HG02973 (cell line): ENCODE data around the gene GABRA4.
A peak's percentile ranks its signal among the peaks of the same experiment; 100 is the strongest.

Source experiments
- ATAC-seq: cut with Tn5 transposase; IDR thresholded peaks from one replicate; pipeline ENCODE4 v1.9.1; 2021; ENCODE audit warnings: moderate library complexity; ENCODE audit not compliant: unreplicated experiment

Gene GABRA4

DNA sequence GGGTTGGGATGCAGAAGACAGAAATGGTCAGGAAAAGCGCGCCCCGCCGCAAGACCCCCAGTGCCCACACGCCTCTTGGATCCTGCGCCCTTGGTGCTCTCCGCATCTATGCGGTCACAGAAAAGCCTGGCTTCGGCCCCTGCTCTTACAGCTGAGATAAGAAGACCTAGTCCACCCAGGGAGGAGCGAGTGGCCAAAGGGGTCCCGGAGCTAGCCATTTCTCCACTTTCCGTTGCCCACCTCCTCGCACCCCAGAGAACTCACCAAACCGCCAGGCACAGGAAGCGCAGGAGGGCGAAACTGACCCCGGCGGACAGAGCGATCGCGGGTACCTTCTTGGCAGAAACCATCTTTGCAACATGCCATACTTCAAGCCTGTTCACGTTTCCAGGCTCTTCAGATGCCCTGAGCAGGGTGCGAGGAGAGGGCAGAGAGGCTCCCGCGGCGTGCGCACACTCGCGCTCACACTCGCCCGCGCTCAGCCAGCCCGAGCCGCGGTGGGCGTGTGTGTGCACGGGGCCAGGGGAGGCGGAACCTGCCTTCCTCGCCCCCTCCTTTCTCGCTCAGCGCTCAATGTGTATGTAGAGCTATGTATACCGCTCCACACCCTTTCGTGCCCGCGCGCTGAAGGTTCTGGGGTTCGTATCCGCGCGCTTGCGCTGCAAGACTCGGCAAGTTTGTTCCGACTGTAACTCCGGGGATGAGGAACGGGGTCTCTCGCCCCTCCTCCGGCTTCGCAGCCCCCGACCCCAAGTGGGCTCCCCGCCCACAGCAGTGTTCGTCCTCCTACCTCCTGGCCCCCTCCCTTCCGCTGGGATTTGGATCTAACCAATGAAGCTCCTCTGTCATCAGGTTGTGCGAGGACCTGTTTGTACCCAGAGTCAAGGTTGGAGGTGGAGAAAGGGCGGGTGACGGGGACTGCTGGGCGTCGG, at the start of gene GABRA4:
TSS of gene GABRA4 (minus strand) at position 507 of the 932 bp plus-strand sequence. CDS start at position 350, 157 bp downstream.
- ATAC-seq: no peak

DNA sequence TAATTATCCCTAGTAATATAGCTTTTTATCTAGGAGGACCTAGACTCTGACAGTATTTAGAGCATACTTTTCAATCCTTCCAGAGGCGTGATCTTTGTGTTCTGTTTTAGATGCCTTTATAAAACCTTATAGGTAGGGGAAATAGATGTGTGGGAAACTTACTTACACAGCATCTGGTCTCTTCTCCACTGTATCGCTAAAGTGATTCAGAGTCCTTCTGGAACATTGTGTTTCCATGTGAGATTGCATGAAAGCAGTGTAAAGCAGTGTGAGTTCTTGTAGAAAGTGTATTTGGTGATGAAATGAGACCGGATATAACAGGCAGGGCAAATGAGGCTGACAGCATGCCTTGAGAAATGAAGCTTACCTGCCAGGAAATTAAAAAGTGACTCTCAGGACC, 47.4 kb upstream of the GABRA4 start:
- no peak for ATAC-seq

GRCh38 chr4:47038263-47038662, 44.9 kb upstream of the GABRA4 start:
- ATAC-seq: no peak

DNA sequence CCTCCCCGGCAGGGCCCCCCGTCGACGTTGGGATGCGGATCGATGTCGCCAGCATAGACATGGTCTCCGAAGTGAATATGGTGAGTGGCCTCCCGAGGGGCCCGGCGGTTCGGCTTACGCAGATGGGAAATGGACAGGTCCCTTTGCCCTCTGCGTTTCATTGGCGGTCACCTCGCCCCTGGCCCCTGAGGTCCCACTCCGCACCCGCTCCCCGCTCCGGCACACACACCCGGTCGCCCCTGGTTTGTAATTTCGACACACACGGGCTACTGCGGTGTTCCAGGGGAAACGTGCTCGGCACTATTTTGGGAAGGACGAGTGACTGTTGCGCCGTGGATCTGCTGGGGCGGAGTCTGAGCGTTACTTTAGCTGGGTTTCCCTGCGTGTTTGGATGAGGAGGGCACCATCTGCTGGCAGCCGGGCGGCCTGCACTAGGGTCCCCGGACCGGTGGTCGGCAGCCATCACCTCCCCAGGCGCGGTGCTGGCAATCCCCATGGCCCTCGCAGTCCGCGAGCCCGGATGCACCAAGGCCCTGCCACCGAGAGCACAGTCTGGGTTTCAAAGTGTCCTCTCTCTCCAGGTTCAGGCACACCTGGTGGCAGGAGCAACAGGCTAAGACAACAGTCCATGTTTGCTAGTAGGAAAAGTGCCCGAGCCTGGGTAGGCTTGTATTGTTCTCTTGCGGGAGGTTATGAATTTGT, 39.2 kb upstream of the GABRA4 start:
- ATAC-seq: peak; percentile 92

DNA sequence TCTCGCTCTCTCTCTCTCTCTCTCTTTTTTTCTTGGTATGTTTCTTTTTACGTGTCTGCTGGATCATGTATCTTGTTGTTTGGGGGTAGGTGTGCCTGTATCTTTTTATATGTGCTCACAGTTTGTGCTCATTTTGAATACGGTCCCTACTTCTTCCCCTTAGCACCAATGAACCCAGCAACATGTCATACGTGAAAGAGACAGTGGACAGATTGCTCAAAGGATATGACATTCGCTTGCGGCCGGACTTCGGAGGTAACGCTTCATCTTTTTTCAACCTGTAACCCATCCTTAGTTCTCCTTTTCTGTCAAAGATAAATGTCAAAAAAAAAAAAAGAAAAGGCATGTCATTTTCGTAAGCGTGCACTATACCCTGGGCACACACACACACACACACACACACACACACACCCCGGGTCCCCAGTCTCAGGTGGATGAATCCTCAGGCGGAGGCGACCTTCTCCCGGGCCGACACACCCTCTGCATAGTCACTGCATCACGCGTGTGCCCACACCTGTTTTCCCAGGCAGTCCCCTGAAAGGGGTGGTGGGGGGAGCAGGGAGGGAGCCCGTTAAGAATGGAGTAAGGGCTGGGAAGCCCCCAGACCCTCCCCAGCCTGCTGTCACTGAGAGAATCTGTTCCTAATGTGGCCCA, 38.5 kb upstream of the GABRA4 start:
- ATAC-seq: no peak

- no peak for ATAC-seq
Measured at GRCh38 chr4:47031011-47031678, 37.8 kb upstream of the GABRA4 start, which contains the start of gene GABRB1. GABRB1 (plus strand) TSS chr4:47031567.

DNA sequence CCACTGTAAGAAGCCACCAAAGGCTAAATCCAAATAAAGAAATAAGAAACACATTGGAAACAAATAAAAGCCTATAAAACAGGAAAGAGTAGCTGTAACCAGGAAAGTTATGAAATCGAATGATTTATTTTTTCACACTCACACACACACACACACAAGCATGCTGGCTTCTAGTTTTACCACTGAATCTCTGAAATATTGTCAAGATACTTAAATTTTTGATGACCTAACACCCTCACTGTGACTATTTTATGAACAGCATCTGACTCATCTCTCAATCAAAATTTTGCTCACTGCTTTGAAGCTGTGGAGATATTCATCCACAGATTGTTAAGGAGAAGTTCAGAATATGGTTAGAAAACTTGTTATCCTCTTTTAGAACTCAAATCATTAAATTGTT, 24.1 kb upstream of the GABRA4 start:
- ATAC-seq: no peak

DNA sequence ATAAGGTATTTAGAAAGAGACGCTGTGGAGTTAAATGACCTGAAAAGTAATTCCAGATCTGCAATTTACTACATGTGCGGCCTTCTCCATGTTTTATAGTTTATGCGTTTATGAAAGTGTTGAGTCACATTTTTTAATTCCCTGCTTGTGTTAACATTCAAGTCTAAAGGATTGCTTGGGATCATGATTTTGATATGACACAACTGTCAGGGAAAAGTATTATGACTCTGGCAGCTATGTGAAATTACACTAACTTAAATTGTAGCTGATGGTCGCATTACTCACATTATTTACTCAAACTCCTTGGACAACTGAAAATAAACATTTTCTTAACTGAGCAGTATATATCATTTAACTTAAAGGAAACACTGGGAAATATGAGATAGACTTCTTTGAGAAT, 23.7 kb upstream of the GABRA4 start:
- ATAC-seq: no peak

GRCh38 chr4:47013373-47013772, 20.0 kb upstream of the GABRA4 start:
- no peak for ATAC-seq

- ATAC-seq: no peak
Measured at GRCh38 chr4:47012676-47013075, 19.3 kb upstream of the GABRA4 start.

- peak; percentile 83 for ATAC-seq
Measured at GRCh38 chr4:47010912-47011446, 17.6 kb upstream of the GABRA4 start.

DNA sequence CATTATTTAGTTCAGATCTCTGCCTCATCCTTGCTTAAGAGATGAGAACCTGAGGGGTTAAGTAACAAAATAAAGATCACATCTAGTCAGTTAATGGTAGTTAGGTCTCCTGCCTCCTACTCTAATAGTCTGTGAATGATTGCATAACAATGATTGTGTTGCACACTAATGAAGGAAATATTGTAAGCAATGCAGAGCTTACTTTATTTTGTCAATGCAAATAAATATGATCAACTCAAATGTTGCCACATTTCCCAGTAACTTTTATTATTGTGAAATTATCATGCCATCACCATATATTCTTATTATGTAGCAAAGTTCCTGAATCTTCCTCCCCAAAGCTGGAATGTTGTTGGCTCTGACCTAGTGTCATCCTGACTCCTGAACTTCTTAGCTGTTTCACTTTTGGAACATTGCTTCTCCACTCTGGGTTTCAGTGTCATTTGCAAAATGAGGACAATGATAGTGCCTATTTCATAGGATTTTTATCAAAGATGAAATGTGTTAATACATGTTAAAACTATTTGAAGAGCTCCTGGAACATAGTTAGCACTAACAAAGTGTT, 17.0 kb upstream of the GABRA4 start:
- no peak for ATAC-seq

GRCh38 chr4:47002580-47002979, 9.2 kb upstream of the GABRA4 start:
- ATAC-seq: no peak

DNA sequence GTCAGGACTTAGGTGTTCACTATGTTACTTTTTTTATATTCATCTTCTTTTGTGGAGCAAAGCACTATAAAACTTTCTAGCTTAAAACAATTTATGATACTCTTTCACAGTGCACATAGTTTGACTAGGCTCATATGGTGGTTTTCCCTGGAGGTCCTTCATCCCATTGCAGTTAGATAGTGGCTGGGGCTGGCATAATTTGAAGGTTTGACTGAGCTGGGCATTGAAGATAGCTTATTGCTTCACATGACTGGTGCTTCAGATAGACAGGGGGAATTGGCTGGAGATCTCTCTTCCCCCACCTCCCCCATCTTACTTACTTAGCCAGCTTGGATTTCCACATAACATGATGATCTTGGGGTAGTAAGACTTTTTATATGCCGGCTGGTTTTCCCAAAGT, 7.0 kb upstream of the GABRA4 start:
- no peak for ATAC-seq

- no peak for ATAC-seq
Measured at GRCh38 chr4:46999566-46999965, 6.2 kb upstream of the GABRA4 start.

DNA sequence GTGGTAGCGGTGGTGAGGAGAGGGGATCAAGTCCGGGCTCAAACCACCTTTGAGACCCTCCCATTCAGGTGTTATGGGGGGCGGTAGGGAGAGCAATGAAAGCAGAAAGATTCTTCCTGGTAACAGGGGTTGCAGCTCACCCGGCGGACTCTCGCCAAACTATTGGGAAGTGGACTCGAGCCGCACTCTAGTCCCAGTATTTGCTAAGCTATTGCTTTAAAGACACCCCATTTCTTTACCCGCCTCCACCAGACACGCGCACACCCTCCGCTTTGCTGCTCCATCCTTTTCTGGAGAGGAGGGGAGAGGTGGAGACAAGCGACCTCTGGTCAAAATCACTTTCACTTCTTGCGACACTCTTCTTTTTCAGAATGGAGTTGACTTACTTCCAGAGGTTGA, 625 bp upstream of the GABRA4 start:
- ATAC-seq: no peak

DNA sequence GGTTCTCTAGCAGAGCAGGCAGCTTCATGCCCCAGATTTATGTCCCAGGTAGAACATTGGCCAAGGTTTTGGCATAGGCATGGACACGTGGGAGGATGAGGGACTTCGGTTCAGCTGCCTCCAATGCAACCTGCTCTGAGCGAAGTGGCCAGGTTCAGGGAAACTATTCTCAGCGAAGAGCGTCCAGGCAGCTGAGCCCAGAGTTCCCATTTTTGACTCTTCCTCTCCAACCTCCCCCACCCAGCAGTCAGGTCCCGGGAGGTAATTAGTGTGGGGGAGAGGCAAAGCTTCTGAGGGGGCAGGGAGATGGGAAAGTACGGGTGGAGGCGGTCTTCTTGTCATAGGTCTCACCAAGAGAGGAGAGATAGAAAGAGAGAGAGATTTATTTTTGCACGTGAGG, 1.0 kb downstream of the GABRA4 start:
- ATAC-seq: no peak

GRCh38 chr4:46986922-46987638, 6.3 kb downstream of the GABRA4 start:
- ATAC-seq: no peak

DNA sequence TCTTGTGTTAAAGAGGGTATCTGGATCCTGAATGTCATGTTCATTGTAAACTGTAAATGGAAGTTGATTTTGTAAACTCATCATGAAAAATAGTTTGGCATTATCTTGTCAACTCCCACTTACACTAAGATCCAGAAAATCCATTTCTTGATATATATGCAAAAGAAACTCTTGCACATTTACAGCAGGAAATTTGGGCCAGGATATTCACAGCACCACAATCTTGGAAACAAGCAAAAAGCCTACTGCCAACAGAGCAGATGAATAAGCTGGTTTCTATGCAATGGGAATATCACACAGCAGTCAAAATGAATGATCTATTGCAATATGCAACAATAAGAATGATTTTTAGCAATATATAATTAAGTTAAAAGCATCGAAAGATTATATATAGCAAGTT, 8.6 kb downstream of the GABRA4 start:
- no peak for ATAC-seq

- no peak for ATAC-seq
Measured at GRCh38 chr4:46980851-46981250, 12.5 kb downstream of the GABRA4 start.
